Loucy (cell line): Measurements from ENCODE around the gene MRPL2.

Source experiments
- H2AFZ ChIP-seq: fragments of 200-600 bp; sonication (generic); 2 replicates; pipeline ENCODE4 v1.6.0; 2016; ENCODE audit warnings: antibody characterized with exemption, mild to moderate bottlenecking, low read length, moderate library complexity
- H3F3A ChIP-seq: fragments of 200-600 bp; 2 replicates; pipeline ENCODE4 v1.6.0; 2016; ENCODE audit warnings: antibody characterized with exemption, low read depth, mild to moderate bottlenecking
- H3K27me3 ChIP-seq: fragments of 200-600 bp; sonication (generic); 2 replicates; pipeline ENCODE4 v1.6.1; 2014; ENCODE audit warnings: low read length, mild to moderate bottlenecking; ENCODE audit not compliant: insufficient read depth, poor library complexity, severe bottlenecking
- H3K36me3 ChIP-seq: fragments of 200-600 bp; sonication (generic); 2 replicates; pipeline ENCODE4 v1.6.1; 2016; ENCODE audit warnings: low read length; ENCODE audit not compliant: insufficient read depth
- H3K4me1 ChIP-seq: fragments of 200-600 bp; sonication (generic); 2 replicates; pipeline ENCODE4 v1.5.1; 2014; ENCODE audit warnings: low read length, mild to moderate bottlenecking; ENCODE audit not compliant: insufficient read depth, poor library complexity, severe bottlenecking
- H3K4me2 ChIP-seq: fragments of 200-600 bp; sonication (generic); 2 replicates; pipeline ENCODE4 v1.6.0; 2014; ENCODE audit warnings: antibody characterized with exemption, low read length, low read depth, mild to moderate bottlenecking; ENCODE audit not compliant: poor library complexity, severe bottlenecking
- H3K4me3 ChIP-seq: fragments of 200-600 bp; sonication (generic); 2 replicates; pipeline ENCODE4 v1.5.1; 2014; ENCODE audit warnings: low read length, mild to moderate bottlenecking, mixed read lengths; ENCODE audit not compliant: poor library complexity, severe bottlenecking
- H3K79me2 ChIP-seq: fragments of 200-600 bp; sonication (generic); 2 replicates; pipeline ENCODE4 v1.6.1; 2014; ENCODE audit warnings: low read length; ENCODE audit not compliant: insufficient read depth
- H3K9ac ChIP-seq: fragments of 200-600 bp; sonication (generic); 2 replicates; pipeline ENCODE4 v1.6.0; 2014; ENCODE audit warnings: mild to moderate bottlenecking, low read depth, low read length, moderate library complexity; ENCODE audit not compliant: poor library complexity, severe bottlenecking
- H3K9me2 ChIP-seq: fragments of 200-600 bp; sonication (generic); replicated peaks from 2 replicates; pipeline ENCODE4 v1.6.1; 2016; ENCODE audit warnings: low read depth, low read length, mixed read lengths
- H3K9me3 ChIP-seq: fragments of 200-600 bp; sonication (generic); 2 replicates; pipeline ENCODE4 v1.6.1; 2014; ENCODE audit warnings: mild to moderate bottlenecking, antibody characterized with exemption, low read length, low read depth; ENCODE audit not compliant: insufficient read depth
- H4K20me1 ChIP-seq: fragments of 200-600 bp; sonication (generic); 2 replicates; pipeline ENCODE4 v1.6.0; 2014; ENCODE audit warnings: antibody characterized with exemption, low read length, mild to moderate bottlenecking; ENCODE audit not compliant: insufficient read depth, poor library complexity, severe bottlenecking
- EZH2phosphoT487 ChIP-seq: fragments of 200-600 bp; IDR thresholded peaks from 2 replicates; pipeline ENCODE4 v1.6.1; 2018; ENCODE audit warnings: antibody characterized with exemption, mild to moderate bottlenecking, moderate library complexity, borderline replicate concordance
- TF ChIP-seq, protein P1 (sequence below): fragments of 200-600 bp; sonication (generic); conservative IDR thresholded peaks from 2 replicates; pipeline ENCODE4 v1.5.1; 2014; ENCODE audit warnings: mild to moderate bottlenecking, antibody characterized with exemption, low read length

Gene MRPL2

GRCh38 chr6:43060755-43061633, 1.8 kb upstream of the MRPL2 start:
- no peaks in the 10 kb centered on the region for H4K20me1 ChIP-seq
- peak overlapping the region; percentile 83 for H3K4me3 ChIP-seq
- H2AFZ ChIP-seq, result no peak overlapping the region
- H3K4me1 ChIP-seq, result peaks cover 20% of the 10 kb centered on the region
- H3K79me2 ChIP-seq, result peaks cover 32% of the 10 kb centered on the region
- no peaks in the 10 kb centered on the region for H3K36me3 ChIP-seq
- TF ChIP-seq EZH2phosphoT487, result no peak
- TF ChIP-seq, protein P1, sequence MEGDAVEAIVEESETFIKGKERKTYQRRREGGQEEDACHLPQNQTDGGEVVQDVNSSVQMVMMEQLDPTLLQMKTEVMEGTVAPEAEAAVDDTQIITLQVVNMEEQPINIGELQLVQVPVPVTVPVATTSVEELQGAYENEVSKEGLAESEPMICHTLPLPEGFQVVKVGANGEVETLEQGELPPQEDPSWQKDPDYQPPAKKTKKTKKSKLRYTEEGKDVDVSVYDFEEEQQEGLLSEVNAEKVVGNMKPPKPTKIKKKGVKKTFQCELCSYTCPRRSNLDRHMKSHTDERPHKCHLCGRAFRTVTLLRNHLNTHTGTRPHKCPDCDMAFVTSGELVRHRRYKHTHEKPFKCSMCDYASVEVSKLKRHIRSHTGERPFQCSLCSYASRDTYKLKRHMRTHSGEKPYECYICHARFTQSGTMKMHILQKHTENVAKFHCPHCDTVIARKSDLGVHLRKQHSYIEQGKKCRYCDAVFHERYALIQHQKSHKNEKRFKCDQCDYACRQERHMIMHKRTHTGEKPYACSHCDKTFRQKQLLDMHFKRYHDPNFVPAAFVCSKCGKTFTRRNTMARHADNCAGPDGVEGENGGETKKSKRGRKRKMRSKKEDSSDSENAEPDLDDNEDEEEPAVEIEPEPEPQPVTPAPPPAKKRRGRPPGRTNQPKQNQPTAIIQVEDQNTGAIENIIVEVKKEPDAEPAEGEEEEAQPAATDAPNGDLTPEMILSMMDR, result no peak
- no peaks in the 10 kb centered on the region for H3F3A ChIP-seq
- no peaks in the 10 kb centered on the region for H3K9me2 ChIP-seq
- peak overlapping the region; percentile 98 for H3K4me2 ChIP-seq
- no peaks in the 10 kb centered on the region for H3K9me3 ChIP-seq
- peak overlapping the region; percentile 86 for H3K9ac ChIP-seq
- H3K27me3 ChIP-seq, result no peaks in the 10 kb centered on the region

GRCh38 chr6:43060034-43060754, 960 bp upstream of the MRPL2 start:
- Histone ChIP-seq H4K20me1 (no peaks in the 10 kb centered on the region), H3K36me3 (no peaks in the 10 kb centered on the region), H3K4me1 (peaks cover 20% of the 10 kb centered on the region), H2AFZ (peak overlapping the region; percentile 98), H3K79me2 (peaks cover 32% of the 10 kb centered on the region), H3K9ac (peak overlapping the region; percentile 86), H3K9me3 (no peaks in the 10 kb centered on the region), H3K4me3 (peak overlapping the region; percentile 83), H3K4me2 (peak overlapping the region; percentile 98), H3K9me2 (no peaks in the 10 kb centered on the region), H3F3A (no peaks in the 10 kb centered on the region), H3K27me3 (no peaks in the 10 kb centered on the region)
- no peak for TF ChIP-seq EZH2phosphoT487
- TF ChIP-seq, protein P1, result no peak

DNA sequence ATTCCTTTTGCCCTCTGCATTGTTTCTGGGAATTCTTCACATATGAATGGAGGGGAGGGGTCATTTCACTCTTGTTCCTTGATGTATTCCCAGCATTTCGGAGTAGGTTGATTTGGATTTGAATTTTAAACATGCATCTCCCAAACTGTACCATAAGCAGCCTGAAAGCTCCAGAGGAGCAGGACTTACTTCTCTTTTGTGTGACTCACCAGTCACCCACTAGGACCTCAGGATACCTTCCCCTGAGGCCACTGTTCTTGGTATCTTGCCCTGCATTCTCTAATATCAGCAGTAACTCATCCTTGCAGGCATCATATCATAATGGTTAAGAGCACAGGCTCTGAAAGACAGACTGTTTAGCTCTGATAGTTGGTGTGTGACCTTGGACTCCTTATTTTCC, 703 bp downstream of the MRPL2 start:
- Histone ChIP-seq H3K4me1 (peaks cover 26% of the 10 kb centered on the region), H3K27me3 (no peaks in the 10 kb centered on the region), H3K36me3 (no peaks in the 10 kb centered on the region), H4K20me1 (no peaks in the 10 kb centered on the region), H3K79me2 (peaks cover 38% of the 10 kb centered on the region), H3K4me3 (peak overlapping the region; percentile 83), H2AFZ (no peak overlapping the region; the same call in 1 of the 2 replicates), H3K9me3 (no peaks in the 10 kb centered on the region), H3K9me2 (no peaks in the 10 kb centered on the region), H3K4me2 (peak overlapping the region; percentile 96), H3K9ac (peak overlapping the region; percentile 86), H3F3A (no peaks in the 10 kb centered on the region)
- TF ChIP-seq, protein P1, result no peak
- TF ChIP-seq EZH2phosphoT487, result no peak
